Osteoblast (primary cell): Measurements from ENCODE around the gene WWOX. TPM values are rescaled to one million over a fixed set of nuclear protein-coding genes. Genes with fewer than 3 reads are reported as not detected.
"Not testable (repeated sequence)": the region's sequence is repeated elsewhere in the genome, so short reads cannot be mapped to it uniquely, and the experiment has no call there.

Source experiments
- DNase-seq: peaks from one replicate; pipeline ENCODE4 v3.0.0; 2011; ENCODE audit warnings: low spot score, mixed read lengths; ENCODE audit not compliant: insufficient read length; ENCODE audit errors: missing footprints
- H2AFZ ChIP-seq: 2 replicates; pipeline ENCODE4 v1.6.0; 2011; ENCODE audit warnings: mild to moderate bottlenecking, low read length
- H3K27ac ChIP-seq: 2 replicates; pipeline ENCODE4 v1.5.1; 2011; ENCODE audit warnings: mild to moderate bottlenecking, low read depth, low read length, moderate library complexity
- H3K27me3 ChIP-seq: 2 replicates; pipeline ENCODE4 v1.6.0; 2012; ENCODE audit warnings: mild to moderate bottlenecking, control low read depth, inconsistent platforms, low read length, moderate library complexity; ENCODE audit not compliant: insufficient read depth
- H3K36me3 ChIP-seq: 2 replicates; pipeline ENCODE4 v1.5.1; 2011; ENCODE audit warnings: mild to moderate bottlenecking, low read length, control low read depth, moderate library complexity; ENCODE audit not compliant: insufficient read depth
- H3K4me1 ChIP-seq: 2 replicates; pipeline ENCODE4 v1.5.1; 2011; ENCODE audit warnings: mild to moderate bottlenecking, low read length, control low read depth, moderate library complexity; ENCODE audit not compliant: insufficient read depth
- H3K4me2 ChIP-seq: 2 replicates; pipeline ENCODE4 v1.6.0; 2011; ENCODE audit warnings: mild to moderate bottlenecking, low read length; ENCODE audit not compliant: insufficient read depth
- H3K4me3 ChIP-seq: fragments of 200-600 bp; sonication (generic); 3 replicates; pipeline ENCODE4 v1.5.1; 2012; ENCODE audit warnings: mild to moderate bottlenecking, low read length, inconsistent platforms; ENCODE audit not compliant: insufficient read depth
- H3K79me2 ChIP-seq: 2 replicates; pipeline ENCODE4 v1.6.0; 2012; ENCODE audit warnings: mild to moderate bottlenecking, low read length, control low read depth, inconsistent platforms; ENCODE audit not compliant: insufficient read depth
- H3K9me3 ChIP-seq: 2 replicates; pipeline ENCODE4 v1.5.1; 2011; ENCODE audit warnings: low read depth, low read length, control low read depth
- H4K20me1 ChIP-seq: 2 replicates; pipeline ENCODE4 v1.6.0; 2012; ENCODE audit warnings: mild to moderate bottlenecking, low read length, control low read depth; ENCODE audit not compliant: insufficient read depth
- total RNA-seq: library from RNA; depleted of rRNA; stranded (reverse); fragments of >200 nt; gene quantifications from 2 replicates; pipeline ENCODE4 v1.2.3, GENCODE V29; 2012
- TF ChIP-seq, protein P1 (sequence below): IDR thresholded peaks from 2 replicates; pipeline ENCODE4 v1.5.1; 2011; ENCODE audit warnings: mild to moderate bottlenecking, low read depth, low read length, moderate library complexity; ENCODE audit errors: extremely low read depth

Gene WWOX
- total RNA-seq, 1 donor = 23.9 TPM

DNA sequence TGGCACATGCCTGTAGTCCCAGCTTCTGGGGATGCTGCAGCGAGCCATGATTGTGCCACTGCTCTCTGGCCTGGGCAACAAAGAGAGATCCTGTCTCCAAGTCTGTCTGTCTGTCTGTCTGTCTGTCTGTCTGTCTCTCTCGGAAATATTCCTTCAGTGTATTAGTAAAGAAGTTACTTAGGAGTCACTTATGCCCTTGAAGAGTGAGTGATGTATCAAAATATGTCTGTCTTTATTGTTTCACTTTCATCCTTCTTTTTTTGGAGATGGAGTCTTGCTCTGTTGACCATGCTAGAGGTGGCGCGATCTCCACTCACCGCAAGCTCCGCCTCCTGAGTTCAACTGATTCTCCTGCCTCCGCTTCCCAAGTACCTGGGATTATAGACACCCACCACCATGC, 410.5 kb downstream of the WWOX start:
- H3K9me3 ChIP-seq = no peaks in the 10 kb centered on the region
- no peak overlapping the region for H3K4me3 ChIP-seq
- TF ChIP-seq, protein P1, sequence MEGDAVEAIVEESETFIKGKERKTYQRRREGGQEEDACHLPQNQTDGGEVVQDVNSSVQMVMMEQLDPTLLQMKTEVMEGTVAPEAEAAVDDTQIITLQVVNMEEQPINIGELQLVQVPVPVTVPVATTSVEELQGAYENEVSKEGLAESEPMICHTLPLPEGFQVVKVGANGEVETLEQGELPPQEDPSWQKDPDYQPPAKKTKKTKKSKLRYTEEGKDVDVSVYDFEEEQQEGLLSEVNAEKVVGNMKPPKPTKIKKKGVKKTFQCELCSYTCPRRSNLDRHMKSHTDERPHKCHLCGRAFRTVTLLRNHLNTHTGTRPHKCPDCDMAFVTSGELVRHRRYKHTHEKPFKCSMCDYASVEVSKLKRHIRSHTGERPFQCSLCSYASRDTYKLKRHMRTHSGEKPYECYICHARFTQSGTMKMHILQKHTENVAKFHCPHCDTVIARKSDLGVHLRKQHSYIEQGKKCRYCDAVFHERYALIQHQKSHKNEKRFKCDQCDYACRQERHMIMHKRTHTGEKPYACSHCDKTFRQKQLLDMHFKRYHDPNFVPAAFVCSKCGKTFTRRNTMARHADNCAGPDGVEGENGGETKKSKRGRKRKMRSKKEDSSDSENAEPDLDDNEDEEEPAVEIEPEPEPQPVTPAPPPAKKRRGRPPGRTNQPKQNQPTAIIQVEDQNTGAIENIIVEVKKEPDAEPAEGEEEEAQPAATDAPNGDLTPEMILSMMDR = no peak
- no peaks in the 10 kb centered on the region for H3K4me1 ChIP-seq
- H4K20me1 ChIP-seq = no peaks in the 10 kb centered on the region
- H3K27ac ChIP-seq = no peak overlapping the region
- H3K27me3 ChIP-seq = no peaks in the 10 kb centered on the region
- H3K79me2 ChIP-seq = no peaks in the 10 kb centered on the region
- no peak for DNase-seq
- no peak overlapping the region for H2AFZ ChIP-seq
- H3K36me3 ChIP-seq = no peaks in the 10 kb centered on the region
- no peak overlapping the region for H3K4me2 ChIP-seq

DNA sequence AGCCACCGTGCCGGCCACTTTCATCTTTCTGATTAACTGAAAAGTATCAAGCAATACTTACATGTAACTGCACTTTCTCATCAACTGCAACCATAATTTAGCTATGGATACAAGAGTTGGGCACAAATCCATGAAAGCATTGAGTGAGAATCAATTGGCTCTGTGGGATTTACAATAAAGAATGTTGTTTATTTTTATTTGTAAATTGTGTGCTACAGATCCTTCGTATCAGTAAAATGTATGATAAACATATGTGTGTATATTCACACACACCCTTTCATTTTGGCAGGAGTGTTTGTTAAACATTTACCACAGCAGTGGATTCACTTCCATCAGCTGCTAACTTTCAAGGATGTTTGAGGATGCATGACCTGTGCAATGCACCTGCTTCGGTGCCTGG, 411.0 kb downstream of the WWOX start:
- no peak overlapping the region for H2AFZ ChIP-seq
- no peaks in the 10 kb centered on the region for H3K79me2 ChIP-seq
- H3K27me3 ChIP-seq = no peaks in the 10 kb centered on the region
- DNase-seq = no peak
- H3K4me3 ChIP-seq = no peak overlapping the region
- no peak overlapping the region for H3K27ac ChIP-seq
- H3K4me1 ChIP-seq = no peaks in the 10 kb centered on the region
- TF ChIP-seq, protein P1 = no peak
- no peaks in the 10 kb centered on the region for H4K20me1 ChIP-seq
- no peaks in the 10 kb centered on the region for H3K9me3 ChIP-seq
- no peak overlapping the region for H3K4me2 ChIP-seq
- no peaks in the 10 kb centered on the region for H3K36me3 ChIP-seq

DNA sequence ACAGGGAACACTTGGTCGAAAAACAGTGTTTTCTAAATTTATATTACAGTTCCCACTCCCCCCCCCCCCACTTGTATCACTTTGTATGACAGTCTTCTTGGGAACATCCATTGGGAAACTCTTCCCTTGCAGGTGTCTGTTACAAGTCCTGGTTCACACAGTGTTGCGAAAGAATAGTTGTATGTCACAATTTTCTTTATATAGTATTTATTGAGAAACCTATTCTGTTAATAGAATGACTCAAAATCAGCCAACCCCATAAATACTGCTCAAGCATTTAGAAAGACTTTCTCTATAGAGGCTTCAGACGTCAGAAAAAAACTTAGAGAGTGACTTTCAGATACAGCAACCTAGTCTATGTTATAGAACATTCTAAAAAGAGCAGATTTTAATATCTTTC, 414.4 kb downstream of the WWOX start:
- Histone ChIP-seq H3K79me2 (no peaks in the 10 kb centered on the region), H2AFZ (no peak overlapping the region), H3K36me3 (no peaks in the 10 kb centered on the region), H3K4me1 (no peaks in the 10 kb centered on the region), H4K20me1 (no peaks in the 10 kb centered on the region), H3K27ac (no peak overlapping the region), H3K4me2 (no peak overlapping the region), H3K4me3 (no peak overlapping the region), H3K27me3 (no peaks in the 10 kb centered on the region), H3K9me3 (no peaks in the 10 kb centered on the region)
- DNase-seq = no peak
- TF ChIP-seq, protein P1 = no peak

DNA sequence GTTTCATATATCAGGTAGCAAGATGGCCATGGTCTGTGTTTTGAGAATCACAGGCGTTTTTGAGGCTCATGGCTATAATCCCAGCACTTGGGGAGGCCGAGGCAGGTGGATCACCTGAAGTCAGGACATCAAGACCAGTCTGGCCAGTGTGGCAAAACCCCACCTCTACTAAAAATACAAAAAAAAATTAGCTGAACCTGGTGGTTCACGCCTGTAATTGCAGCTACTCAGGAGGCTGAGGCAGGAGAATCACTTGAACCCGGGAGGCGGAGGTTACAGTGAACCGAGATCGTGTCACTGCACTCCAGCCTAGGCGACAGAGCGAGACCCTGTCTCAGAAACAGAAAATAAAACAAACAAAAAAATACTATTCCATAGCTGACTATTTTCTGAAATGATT, 415.4 kb downstream of the WWOX start:
- H3K9me3 ChIP-seq, DNase-seq, H2AFZ ChIP-seq, H3K4me1 ChIP-seq, H3K4me2 ChIP-seq, H3K79me2 ChIP-seq, H3K27me3 ChIP-seq, H4K20me1 ChIP-seq, H3K36me3 ChIP-seq, H3K27ac ChIP-seq, H3K4me3 ChIP-seq: not testable (repeated sequence)
